HCT116 (cell line): ENCODE results near the gene TNFAIP8L3. TPM values are rescaled to one million over a fixed set of nuclear protein-coding genes. Genes with fewer than 3 reads are reported as not detected.

Experiments used
- ATAC-seq: fragments of 200-7000 bp; cut with Tn5 transposase; 2 replicates; pipeline ENCODE4 v1.9.1; 2020; ENCODE audit warnings: mild to moderate bottlenecking, moderate library complexity
- BruUV-seq: library from RNA; stranded (reverse); fragments of 400-500 nt; replicated peaks from 2 replicates; lab custom pipeline; 2021; lab: Mats Ljungman, UMichigan
- CTCF ChIA-PET: fragments of 300-600 bp; sonication (Branson Sonifier 250); formaldehyde crosslinking; loops from one replicate; lab custom pipeline; 2021; ENCODE audit warnings: antibody characterized with exemption; lab: Charles Lee
- POLR2A ChIA-PET: fragments of 300-600, 350-600 bp; sonication (Branson Sonifier 250); formaldehyde crosslinking; loops from one replicate; lab custom pipeline; 2021; ENCODE audit warnings: antibody characterized with exemption; lab: Charles Lee
- RAD21 ChIA-PET, 2 experiments: fragments of 300-600 bp; sonication (Branson Sonifier 250); formaldehyde crosslinking; loops; one replicate each; lab custom pipeline; 2023; ENCODE audit warnings: low total read pairs in 2 of 2; ENCODE audit not compliant: uncharacterized antibody in 2 of 2, unreplicated experiment in 2 of 2, low non-redundant PET in 1 of 2; lab: Charles Lee
- DNase-seq: peaks from one replicate; pipeline ENCODE4 v3.0.0-alpha.2; 2010; ENCODE audit warnings: low read depth, low spot score
- H2AFZ ChIP-seq: fragments of 200-600 bp; shearing (Covaris generic), sonication (generic); 2 replicates; pipeline ENCODE4 v1.6.1; 2017; ENCODE audit warnings: low read depth, mixed run types, mixed read lengths, antibody characterized with exemption, low read length; ENCODE audit not compliant: poor library complexity, severe bottlenecking
- H3K27ac ChIP-seq: 2 replicates; pipeline ENCODE4 v1.5.1; 2012; ENCODE audit warnings: low read depth, low read length
- H3K27me3 ChIP-seq: fragments of 200-600 bp; sonication (generic); 2 replicates; pipeline ENCODE4 v1.6.1; 2016; ENCODE audit warnings: mixed run types, low read length, mixed read lengths; ENCODE audit not compliant: insufficient read depth
- H3K36me3 ChIP-seq, 2 experiments: fragments of 200-500 bp in 1 of 2; fragments of 200-600 bp in 1 of 2; sonication (Bioruptor generic) in 1 of 2; sonication (generic) in 1 of 2; 2 replicates each; pipeline versions ENCODE4 v1.5.1 to v1.6.1; 2014 to 2016; ENCODE audit warnings: low read length in 2 of 2, inconsistent platforms in 1 of 2, mixed read lengths in 1 of 2, mixed run types in 1 of 2; ENCODE audit not compliant: insufficient read depth in 2 of 2, control insufficient read depth in 1 of 2
- H3K4me1 ChIP-seq, 2 experiments: fragments of 200-600 bp in 1 of 2; sonication (generic) in 1 of 2; 2 replicates each; pipeline versions ENCODE4 v1.5.1 to v1.6.1; 2012 to 2017; ENCODE audit warnings: low read length in 2 of 2, inconsistent platforms in 1 of 2, mild to moderate bottlenecking in 1 of 2, mixed read lengths in 1 of 2, mixed run types in 1 of 2, moderate library complexity in 1 of 2; ENCODE audit not compliant: insufficient read depth in 2 of 2, control insufficient read depth in 1 of 2
- H3K4me2 ChIP-seq: fragments of 200-600 bp; sonication (generic); 2 replicates; pipeline ENCODE4 v1.6.1; 2017; ENCODE audit warnings: mixed run types, low read length, mixed read lengths
- H3K4me3 ChIP-seq, 2 experiments: fragments of 200-600 bp in 1 of 2; sonication (generic) in 1 of 2; replicated peaks in 1 of 2; 2 replicates each; pipeline ENCODE4 v1.5.1; 2011 to 2016; ENCODE audit warnings: low read length in 2 of 2, control low read depth in 1 of 2, low read depth in 1 of 2, mild to moderate bottlenecking in 1 of 2, mixed read lengths in 1 of 2, mixed run types in 1 of 2
- H3K79me2 ChIP-seq: fragments of 200-600 bp; sonication (generic); 2 replicates; pipeline ENCODE4 v1.6.1; 2017; ENCODE audit warnings: mild to moderate bottlenecking, mixed run types, low read length, moderate library complexity, mixed read lengths; ENCODE audit not compliant: insufficient read depth
- H3K9ac ChIP-seq: fragments of 200-600 bp; sonication (generic); 2 replicates; pipeline ENCODE4 v1.6.1; 2016; ENCODE audit warnings: low read length, mixed read lengths
- H3K9me2 ChIP-seq: fragments of 200-600 bp; sonication (generic), shearing (Covaris generic); 2 replicates; pipeline ENCODE4 v1.6.1; 2017; ENCODE audit warnings: mixed run types, mild to moderate bottlenecking, moderate library complexity; ENCODE audit not compliant: insufficient read depth
- H3K9me3 ChIP-seq, 2 experiments: fragments of 200-500 bp in 1 of 2; fragments of 200-600 bp in 1 of 2; sonication (Bioruptor generic) in 1 of 2; sonication (generic) in 1 of 2; 2 replicates each; pipeline ENCODE4 v1.6.1; 2014 to 2017; ENCODE audit warnings: low read length in 2 of 2, mixed read lengths in 2 of 2, inconsistent platforms in 1 of 2, low read depth in 1 of 2, mild to moderate bottlenecking in 1 of 2, mixed run types in 1 of 2, moderate library complexity in 1 of 2; ENCODE audit not compliant: control insufficient read depth in 1 of 2, insufficient read depth in 1 of 2
- H4K20me1 ChIP-seq: fragments of 200-600 bp; sonication (generic), shearing (Covaris generic); 2 replicates; pipeline ENCODE4 v1.6.1; 2017; ENCODE audit warnings: mixed run types, mild to moderate bottlenecking, moderate library complexity; ENCODE audit not compliant: insufficient read depth
- CBX3 ChIP-seq: IDR thresholded peaks from 2 replicates; pipeline ENCODE4 v1.6.1; 2012; ENCODE audit warnings: low read depth
- CEBPB ChIP-seq: IDR thresholded peaks from 2 replicates; pipeline ENCODE4 v1.6.1; 2012; ENCODE audit warnings: low read depth
- ELF1 ChIP-seq: IDR thresholded peaks from 2 replicates; pipeline ENCODE4 v1.6.1; 2012; ENCODE audit warnings: low read depth, borderline replicate concordance
- EZH2 ChIP-seq: fragments of 200-600 bp; sonication (generic); IDR thresholded peaks from 2 replicates; pipeline ENCODE4 v1.6.1; 2017; ENCODE audit warnings: antibody characterized with exemption, mixed run types
- EZH2phosphoT487 ChIP-seq: fragments of 200-600 bp; IDR thresholded peaks from 2 replicates; pipeline ENCODE4 v1.6.1; 2018; ENCODE audit warnings: antibody characterized with exemption, borderline replicate concordance
- FOSL1 ChIP-seq: IDR thresholded peaks from 2 replicates; pipeline ENCODE4 v1.6.1; 2012; ENCODE audit warnings: low read depth
- JUND ChIP-seq: IDR thresholded peaks from 2 replicates; pipeline ENCODE4 v1.6.1; 2012
- POLR2A ChIP-seq: IDR thresholded peaks from 2 replicates; pipeline ENCODE4 v1.7.0; 2011; ENCODE audit warnings: borderline replicate concordance; ENCODE audit not compliant: insufficient read depth, insufficient read length; ENCODE audit errors: extremely low read depth
- POLR2AphosphoS5 ChIP-seq: IDR thresholded peaks from 2 replicates; pipeline ENCODE4 v1.6.1; 2011; ENCODE audit warnings: mild to moderate bottlenecking, low read depth, low read length, moderate library complexity
- RAD21 ChIP-seq: IDR thresholded peaks from 2 replicates; pipeline ENCODE4 v1.6.1; 2012; ENCODE audit warnings: low read depth, mild to moderate bottlenecking
- SRF ChIP-seq: IDR thresholded peaks from 2 replicates; pipeline ENCODE4 v1.6.1; 2012; ENCODE audit warnings: low read depth
- TCF7L2 ChIP-seq: IDR thresholded peaks from 2 replicates; pipeline ENCODE4 v1.7.0; 2011; ENCODE audit warnings: borderline replicate concordance, inconsistent platforms; ENCODE audit not compliant: insufficient read depth, insufficient read length; ENCODE audit errors: extremely low read depth
- YY1 ChIP-seq: IDR thresholded peaks from 2 replicates; pipeline ENCODE4 v1.6.1; 2011; ENCODE audit warnings: low read length, low read depth, moderate library complexity, mild to moderate bottlenecking; ENCODE audit not compliant: insufficient replicate concordance; ENCODE audit errors: extremely low read depth
- ZFX ChIP-seq: fragments of 450-650 bp; IDR thresholded peaks from 2 replicates; pipeline ENCODE4 v1.6.1; 2017
- ZNF274 ChIP-seq: fragments of 200-500 bp; sonication (Bioruptor generic); IDR thresholded peaks from 2 replicates; pipeline ENCODE4 v1.6.1; 2014; ENCODE audit warnings: mild to moderate bottlenecking, low read depth, low read length, inconsistent platforms
- intact Hi-C: fragments of 100-400 bp; cut with micrococcal nuclease; formaldehyde crosslinking; loops from 2 replicates; pipeline ENCODE4 v1.10.0; 2022
- total RNA-seq: library from RNA; stranded (reverse); gene quantifications from one replicate; pipeline ENCODE4 v1.2.1, GENCODE V29; 2021; ENCODE audit not compliant: unreplicated experiment
- TF ChIP-seq, protein P1 (sequence below): IDR thresholded peaks from 2 replicates; pipeline ENCODE4 v1.6.1; 2012
- TF ChIP-seq, protein P2 (sequence below): IDR thresholded peaks from 2 replicates; pipeline ENCODE4 v1.6.1; 2011; ENCODE audit warnings: mild to moderate bottlenecking, low read length, moderate library complexity; ENCODE audit not compliant: insufficient replicate concordance; ENCODE audit errors: extremely low read depth
- TF ChIP-seq, protein P3 (sequence below), 3 experiments: fragments of 200-600 bp in 1 of 3; sonication (generic) in 1 of 3; IDR thresholded peaks in 2 of 3; conservative IDR thresholded peaks in 1 of 3; 2 replicates each; pipeline ENCODE4 v1.5.1; 2012 to 2017; ENCODE audit warnings: low read depth in 2 of 3, low read length in 2 of 3, antibody characterized with exemption in 1 of 3, borderline replicate concordance in 1 of 3, control low read depth in 1 of 3, mild to moderate bottlenecking in 1 of 3, mixed read lengths in 1 of 3, mixed run types in 1 of 3, moderate library complexity in 1 of 3; ENCODE audit not compliant: insufficient read depth in 1 of 3
- TF ChIP-seq, protein P4 (sequence below): IDR thresholded peaks from 2 replicates; pipeline ENCODE4 v1.6.1; 2012
- TF ChIP-seq, protein P5 (sequence below): IDR thresholded peaks from 2 replicates; pipeline ENCODE4 v1.6.1; 2012; ENCODE audit warnings: low read depth

Gene TNFAIP8L3
- total RNA-seq, 1 experiment from 2014 or later: 0.47 TPM

DNA sequence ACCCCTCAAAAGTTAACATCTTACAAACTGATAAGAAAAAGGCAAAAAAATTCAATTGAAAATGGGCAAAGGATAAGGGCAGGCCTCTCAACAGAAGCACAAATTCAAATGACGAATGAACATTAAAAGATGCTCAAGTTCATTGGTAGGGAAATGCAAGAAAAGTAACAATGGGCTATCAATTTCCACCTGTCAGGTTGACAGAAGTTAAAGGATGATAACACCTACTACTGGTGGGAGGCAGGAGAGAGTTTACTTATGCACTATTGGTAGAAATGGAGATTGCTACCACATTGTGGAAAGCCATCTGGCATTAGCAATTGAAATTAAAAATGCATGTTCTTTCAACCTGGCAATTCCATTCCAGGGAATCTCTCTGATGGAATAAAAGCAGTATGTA is 35.6 kb upstream of the TNFAIP8L3 start:
- Histone ChIP-seq H3K9me3 (no peaks in the 10 kb centered on the region), H3K4me2 (no peak overlapping the region), H2AFZ (no peak overlapping the region), H3K27me3 (no peaks in the 10 kb centered on the region), H4K20me1 (peaks cover 3% of the 10 kb centered on the region; the same call in 1 of the 2 replicates), H3K9ac (no peak overlapping the region), H3K36me3 (no peaks in the 10 kb centered on the region), H3K27ac (no peak overlapping the region), H3K79me2 (no peaks in the 10 kb centered on the region), H3K9me2 (no peaks in the 10 kb centered on the region), H3K4me3 (no peak overlapping the region), H3K4me1 (peaks cover 0 to 11% of the 10 kb centered on the region in 2 experiments; a peak in 2 of 4 replicates)
- ChIA-PET POLR2A (no interaction called here), CTCF (no interaction called here), RAD21 (no interaction called here)
- no peak for DNase-seq
- BruUV-seq: no TSS peak
- TF ChIP-seq JUND (no peak), ELF1 (no peak), YY1 (no peak), FOSL1 (no peak), EZH2phosphoT487 (no peak), RAD21 (no peak), POLR2AphosphoS5 (no peak), ZFX (no peak), CBX3 (no peak), TCF7L2 (no peak), POLR2A (no peak), SRF (no peak), EZH2 (no peak), ZNF274 (no peak), CEBPB (no peak)
- TF ChIP-seq, protein P1, sequence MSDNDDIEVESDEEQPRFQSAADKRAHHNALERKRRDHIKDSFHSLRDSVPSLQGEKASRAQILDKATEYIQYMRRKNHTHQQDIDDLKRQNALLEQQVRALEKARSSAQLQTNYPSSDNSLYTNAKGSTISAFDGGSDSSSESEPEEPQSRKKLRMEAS: no peak
- TF ChIP-seq, protein P2, sequence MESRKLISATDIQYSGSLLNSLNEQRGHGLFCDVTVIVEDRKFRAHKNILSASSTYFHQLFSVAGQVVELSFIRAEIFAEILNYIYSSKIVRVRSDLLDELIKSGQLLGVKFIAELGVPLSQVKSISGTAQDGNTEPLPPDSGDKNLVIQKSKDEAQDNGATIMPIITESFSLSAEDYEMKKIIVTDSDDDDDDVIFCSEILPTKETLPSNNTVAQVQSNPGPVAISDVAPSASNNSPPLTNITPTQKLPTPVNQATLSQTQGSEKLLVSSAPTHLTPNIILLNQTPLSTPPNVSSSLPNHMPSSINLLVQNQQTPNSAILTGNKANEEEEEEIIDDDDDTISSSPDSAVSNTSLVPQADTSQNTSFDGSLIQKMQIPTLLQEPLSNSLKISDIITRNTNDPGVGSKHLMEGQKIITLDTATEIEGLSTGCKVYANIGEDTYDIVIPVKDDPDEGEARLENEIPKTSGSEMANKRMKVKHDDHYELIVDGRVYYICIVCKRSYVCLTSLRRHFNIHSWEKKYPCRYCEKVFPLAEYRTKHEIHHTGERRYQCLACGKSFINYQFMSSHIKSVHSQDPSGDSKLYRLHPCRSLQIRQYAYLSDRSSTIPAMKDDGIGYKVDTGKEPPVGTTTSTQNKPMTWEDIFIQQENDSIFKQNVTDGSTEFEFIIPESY: no peak
- TF ChIP-seq, protein P3, sequence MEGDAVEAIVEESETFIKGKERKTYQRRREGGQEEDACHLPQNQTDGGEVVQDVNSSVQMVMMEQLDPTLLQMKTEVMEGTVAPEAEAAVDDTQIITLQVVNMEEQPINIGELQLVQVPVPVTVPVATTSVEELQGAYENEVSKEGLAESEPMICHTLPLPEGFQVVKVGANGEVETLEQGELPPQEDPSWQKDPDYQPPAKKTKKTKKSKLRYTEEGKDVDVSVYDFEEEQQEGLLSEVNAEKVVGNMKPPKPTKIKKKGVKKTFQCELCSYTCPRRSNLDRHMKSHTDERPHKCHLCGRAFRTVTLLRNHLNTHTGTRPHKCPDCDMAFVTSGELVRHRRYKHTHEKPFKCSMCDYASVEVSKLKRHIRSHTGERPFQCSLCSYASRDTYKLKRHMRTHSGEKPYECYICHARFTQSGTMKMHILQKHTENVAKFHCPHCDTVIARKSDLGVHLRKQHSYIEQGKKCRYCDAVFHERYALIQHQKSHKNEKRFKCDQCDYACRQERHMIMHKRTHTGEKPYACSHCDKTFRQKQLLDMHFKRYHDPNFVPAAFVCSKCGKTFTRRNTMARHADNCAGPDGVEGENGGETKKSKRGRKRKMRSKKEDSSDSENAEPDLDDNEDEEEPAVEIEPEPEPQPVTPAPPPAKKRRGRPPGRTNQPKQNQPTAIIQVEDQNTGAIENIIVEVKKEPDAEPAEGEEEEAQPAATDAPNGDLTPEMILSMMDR (IDR thresholded peaks at IDR 0.05 in 2 of 3, conservative IDR thresholded peaks at IDR 0.05 in 1 of 3; ENCODE audit: borderline replicate concordance in 1 of 3, insufficient read depth in 1 of 3, low read depth in 2 of 3, low read length in 2 of 3): no peak
- TF ChIP-seq, protein P4, sequence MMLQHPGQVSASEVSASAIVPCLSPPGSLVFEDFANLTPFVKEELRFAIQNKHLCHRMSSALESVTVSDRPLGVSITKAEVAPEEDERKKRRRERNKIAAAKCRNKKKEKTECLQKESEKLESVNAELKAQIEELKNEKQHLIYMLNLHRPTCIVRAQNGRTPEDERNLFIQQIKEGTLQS: no peak
- TF ChIP-seq, protein P5, sequence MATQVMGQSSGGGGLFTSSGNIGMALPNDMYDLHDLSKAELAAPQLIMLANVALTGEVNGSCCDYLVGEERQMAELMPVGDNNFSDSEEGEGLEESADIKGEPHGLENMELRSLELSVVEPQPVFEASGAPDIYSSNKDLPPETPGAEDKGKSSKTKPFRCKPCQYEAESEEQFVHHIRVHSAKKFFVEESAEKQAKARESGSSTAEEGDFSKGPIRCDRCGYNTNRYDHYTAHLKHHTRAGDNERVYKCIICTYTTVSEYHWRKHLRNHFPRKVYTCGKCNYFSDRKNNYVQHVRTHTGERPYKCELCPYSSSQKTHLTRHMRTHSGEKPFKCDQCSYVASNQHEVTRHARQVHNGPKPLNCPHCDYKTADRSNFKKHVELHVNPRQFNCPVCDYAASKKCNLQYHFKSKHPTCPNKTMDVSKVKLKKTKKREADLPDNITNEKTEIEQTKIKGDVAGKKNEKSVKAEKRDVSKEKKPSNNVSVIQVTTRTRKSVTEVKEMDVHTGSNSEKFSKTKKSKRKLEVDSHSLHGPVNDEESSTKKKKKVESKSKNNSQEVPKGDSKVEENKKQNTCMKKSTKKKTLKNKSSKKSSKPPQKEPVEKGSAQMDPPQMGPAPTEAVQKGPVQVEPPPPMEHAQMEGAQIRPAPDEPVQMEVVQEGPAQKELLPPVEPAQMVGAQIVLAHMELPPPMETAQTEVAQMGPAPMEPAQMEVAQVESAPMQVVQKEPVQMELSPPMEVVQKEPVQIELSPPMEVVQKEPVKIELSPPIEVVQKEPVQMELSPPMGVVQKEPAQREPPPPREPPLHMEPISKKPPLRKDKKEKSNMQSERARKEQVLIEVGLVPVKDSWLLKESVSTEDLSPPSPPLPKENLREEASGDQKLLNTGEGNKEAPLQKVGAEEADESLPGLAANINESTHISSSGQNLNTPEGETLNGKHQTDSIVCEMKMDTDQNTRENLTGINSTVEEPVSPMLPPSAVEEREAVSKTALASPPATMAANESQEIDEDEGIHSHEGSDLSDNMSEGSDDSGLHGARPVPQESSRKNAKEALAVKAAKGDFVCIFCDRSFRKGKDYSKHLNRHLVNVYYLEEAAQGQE: no peak
- no peak for ATAC-seq
- intact Hi-C loops: no loop called here
